Right ventricle myocardium inferior (tissue), 1 donor: ENCODE results near the gene STUB1. TPM values are rescaled to one million over a fixed set of nuclear protein-coding genes. Genes with fewer than 3 reads are reported as not detected.
"Not testable (repeated sequence)": the region's sequence is repeated elsewhere in the genome, so short reads cannot be mapped to it uniquely, and the experiment has no call there.

Experiments
- ATAC-seq: fragments of 200-7000 bp; cut with Tn5 transposase; one replicate; pipeline ENCODE4 v1.9.1; 2020; ENCODE audit warnings: mild to moderate bottlenecking, moderate library complexity
- DNase-seq: peaks from one replicate; pipeline ENCODE4 v3.0.0; 2021; ENCODE audit errors: missing footprints
- intact Hi-C: fragments of 100-400 bp; cut with DNase I; formaldehyde crosslinking; loops from one replicate; pipeline ENCODE4 v1.11.0; 2022
- total RNA-seq: library from RNA; stranded (reverse); fragmentation: NEBNext Ultra II Directional; extraction: Animal tissue kit (Norgen Biotek cat#: 25700); gene quantifications from one replicate; pipeline ENCODE4 v1.2.1, GENCODE V29; 2021
- donor health status: DM: no; HTN: yes; CAD: no; lungs with severe emphysema.

STUB1 gene
- total RNA-seq, 1 donor from 2014 or later = 120 TPM

DNA sequence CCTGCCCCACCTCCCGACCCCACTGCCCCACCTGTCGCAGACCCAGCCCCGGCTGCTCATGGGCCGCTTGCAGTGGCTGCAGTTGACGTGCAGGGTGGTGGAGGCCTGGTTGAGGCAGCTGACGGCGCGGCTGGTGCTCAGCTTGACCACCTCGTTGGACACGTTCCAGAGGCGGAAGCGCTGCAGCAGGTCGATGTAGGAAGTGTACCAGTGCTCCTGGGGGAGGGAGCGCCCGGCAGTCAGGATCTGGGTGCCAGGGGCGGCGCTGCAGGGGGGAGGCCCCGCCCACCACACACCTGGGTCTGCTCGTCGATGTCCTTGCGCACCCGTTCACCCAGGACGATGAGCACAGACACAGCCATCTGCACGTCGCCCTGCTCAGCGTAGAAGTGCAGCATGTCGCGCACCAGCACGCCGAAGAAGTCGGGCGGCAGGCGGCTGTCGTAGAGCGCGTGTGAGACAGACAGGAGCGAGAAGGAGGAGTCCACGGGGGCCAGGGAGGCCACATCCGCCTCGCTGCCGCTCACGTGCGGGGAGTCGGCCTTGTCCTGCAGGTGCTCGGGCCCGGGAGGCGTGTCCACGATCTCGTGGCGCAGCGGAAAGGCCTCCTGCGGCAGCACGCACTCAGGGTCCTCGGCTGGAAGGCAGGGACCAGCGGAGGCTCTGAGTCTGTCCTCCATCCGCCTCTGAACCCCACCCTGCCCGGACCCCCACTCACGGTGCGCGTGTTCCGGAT lies 4.9 kb downstream of the STUB1 start:
- intact Hi-C loops = loop anchor here (5.0 to 10.0 kb wide), 2 partner anchors 37 to 1650 kb away; partner anchors contain the start of gene ANTKMT
- ATAC-seq (no peak), DNase-seq (no peak)

DNA sequence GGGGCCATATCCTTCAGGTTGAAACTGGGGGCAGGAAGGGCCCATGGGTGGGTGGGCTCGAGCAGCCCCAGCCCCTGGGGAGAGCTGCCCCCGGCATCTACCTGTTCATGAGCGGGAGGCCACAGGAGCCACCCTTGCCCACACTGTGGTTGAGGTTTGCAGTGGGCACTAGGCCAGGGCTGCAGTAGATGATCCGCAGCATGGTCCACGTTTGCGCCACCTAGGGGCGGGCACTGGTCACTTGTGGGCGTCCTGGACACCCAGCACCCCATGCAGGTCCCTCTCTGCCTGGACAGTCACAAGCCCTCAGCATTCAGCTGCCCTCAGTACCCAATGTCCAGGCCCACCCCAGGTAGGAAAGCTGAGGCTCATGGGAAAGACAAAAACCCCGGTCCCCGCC lies 5.8 kb downstream of the STUB1 start:
- no peak for ATAC-seq
- DNase-seq = no peak
- intact Hi-C loops = loop anchor here (5.0 to 10.0 kb wide), 2 partner anchors 36 to 1649 kb away; partner anchors contain the start of gene ANTKMT

DNA sequence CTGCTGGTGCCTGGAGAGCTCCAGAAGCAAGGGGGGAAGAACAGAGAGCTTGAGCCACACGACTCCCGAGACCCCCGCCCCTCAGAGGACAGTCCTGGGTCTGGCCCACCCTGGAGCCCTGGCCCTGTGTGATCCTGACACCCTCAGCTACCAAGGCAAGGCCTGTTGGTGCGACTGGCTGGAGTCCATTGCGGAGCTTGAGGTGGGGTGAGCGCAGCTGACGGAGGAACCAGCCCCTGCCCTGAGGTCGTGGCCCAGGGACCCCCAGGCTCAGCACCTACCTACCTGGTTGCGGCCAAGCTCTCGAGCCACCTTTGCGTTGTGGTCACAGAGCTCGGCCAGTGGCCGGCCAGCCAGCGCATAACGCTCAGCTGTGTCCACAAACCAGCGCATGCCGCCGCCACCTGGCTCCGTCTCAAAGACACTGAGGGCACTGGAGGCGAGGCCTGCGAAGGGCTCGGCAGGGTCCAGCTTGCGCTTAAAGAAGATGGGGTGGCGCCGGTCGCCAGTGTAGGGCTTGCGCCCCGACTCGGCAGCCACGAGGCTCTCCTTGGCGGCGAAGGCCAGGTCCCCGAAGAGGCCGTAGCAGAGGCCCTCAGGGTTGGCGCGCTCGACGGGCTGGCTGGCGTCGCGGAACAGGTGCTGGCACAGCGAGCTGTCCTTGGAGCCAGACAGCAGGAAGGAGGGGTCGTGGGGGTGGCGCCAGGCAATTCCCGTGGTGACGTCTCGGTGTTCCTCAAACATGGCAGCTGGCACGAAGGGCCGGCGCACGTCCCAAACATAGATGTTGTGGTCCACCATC lies 6.5 kb downstream of the STUB1 start:
- no peak for DNase-seq
- intact Hi-C loops = loop anchor here (5.0 to 10.0 kb wide), 2 partner anchors 36 to 1648 kb away; partner anchors contain the start of gene ANTKMT
- ATAC-seq = no peak

DNA sequence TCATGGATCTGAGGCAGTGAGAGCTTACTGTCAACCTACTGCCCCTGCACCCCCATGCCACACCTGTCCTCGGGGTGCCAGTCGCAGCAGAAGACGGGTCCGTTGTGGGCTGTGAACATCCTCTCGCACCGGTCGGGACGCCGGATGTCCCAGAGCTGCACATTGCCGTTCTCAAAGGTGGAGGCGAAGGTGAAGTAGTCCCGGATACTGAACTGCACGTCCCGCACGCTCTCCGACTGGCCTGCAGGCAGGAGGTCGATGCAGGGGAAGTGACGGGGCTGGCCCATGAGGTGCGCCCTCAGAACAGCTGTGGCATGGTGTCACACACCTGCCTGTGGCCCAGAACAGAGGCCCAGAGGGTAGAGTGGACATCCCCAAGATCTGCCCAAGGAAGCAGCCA lies 7.3 kb downstream of the STUB1 start:
- DNase-seq (no peak), ATAC-seq (no peak)
- intact Hi-C loops = loop anchor here (5.0 to 10.0 kb wide), 2 partner anchors 35 to 1647 kb away; partner anchors contain the start of gene ANTKMT

DNA sequence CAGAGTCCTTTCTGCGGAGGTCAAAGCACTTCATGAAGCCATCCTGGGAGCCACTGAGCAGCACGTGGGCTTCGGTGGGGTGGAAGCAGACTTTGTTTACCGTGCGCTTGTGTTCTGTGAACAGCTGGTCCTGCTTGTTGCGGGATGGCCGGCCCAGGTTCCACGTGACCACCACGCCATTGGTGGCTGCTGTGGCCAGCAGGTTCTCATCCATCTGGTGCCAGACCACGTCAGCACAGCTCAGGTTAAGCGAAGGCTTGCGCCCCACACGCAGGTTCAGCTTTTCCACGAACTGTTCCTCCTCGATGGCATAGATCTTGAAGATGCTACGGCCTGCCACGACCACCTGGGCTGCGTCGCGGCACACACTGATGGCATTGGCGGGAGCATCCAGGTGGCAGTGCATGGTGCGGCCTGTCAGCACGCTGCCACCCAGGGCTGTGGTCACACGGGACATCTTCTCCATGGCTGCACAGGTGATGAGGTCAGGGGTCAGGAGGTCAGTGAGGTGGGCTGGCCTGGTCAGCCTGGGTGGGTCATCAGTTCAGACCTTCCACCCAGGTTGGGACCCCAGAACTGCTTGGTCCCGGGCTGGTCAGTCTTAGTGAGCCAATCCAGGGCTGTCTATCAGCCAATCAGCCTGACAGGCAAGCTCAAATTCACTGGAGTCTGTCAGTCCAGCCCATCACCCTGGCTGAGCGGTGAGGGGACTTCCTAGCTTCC lies 9.1 kb downstream of the STUB1 start:
- intact Hi-C loops = loop anchor here (5.0 to 10.0 kb wide), 2 partner anchors 33 to 1645 kb away; partner anchors contain the start of gene ANTKMT
- DNase-seq (no peak), ATAC-seq (no peak)

DNA sequence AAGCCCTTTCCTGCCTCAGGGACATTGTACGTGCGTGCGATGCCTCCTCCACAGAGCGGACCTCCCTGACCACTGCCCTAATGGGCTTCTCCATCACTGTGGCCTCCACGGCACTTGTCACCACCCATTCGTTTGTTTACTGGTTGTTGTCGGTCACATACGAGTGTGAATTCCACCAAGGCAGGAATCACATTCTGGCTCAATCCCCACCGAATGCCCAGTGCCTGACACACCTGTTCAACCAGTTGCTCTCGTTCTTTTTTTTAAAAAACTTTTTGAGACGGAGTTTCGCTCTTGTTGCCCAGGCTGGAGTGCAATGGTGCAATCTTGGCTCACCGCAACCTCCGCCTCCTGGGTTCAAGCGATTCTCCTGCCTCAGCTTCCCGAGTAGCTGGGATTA lies 11.0 kb downstream of the STUB1 start:
- ATAC-seq, DNase-seq, intact Hi-C loops: not testable (repeated sequence)

DNA sequence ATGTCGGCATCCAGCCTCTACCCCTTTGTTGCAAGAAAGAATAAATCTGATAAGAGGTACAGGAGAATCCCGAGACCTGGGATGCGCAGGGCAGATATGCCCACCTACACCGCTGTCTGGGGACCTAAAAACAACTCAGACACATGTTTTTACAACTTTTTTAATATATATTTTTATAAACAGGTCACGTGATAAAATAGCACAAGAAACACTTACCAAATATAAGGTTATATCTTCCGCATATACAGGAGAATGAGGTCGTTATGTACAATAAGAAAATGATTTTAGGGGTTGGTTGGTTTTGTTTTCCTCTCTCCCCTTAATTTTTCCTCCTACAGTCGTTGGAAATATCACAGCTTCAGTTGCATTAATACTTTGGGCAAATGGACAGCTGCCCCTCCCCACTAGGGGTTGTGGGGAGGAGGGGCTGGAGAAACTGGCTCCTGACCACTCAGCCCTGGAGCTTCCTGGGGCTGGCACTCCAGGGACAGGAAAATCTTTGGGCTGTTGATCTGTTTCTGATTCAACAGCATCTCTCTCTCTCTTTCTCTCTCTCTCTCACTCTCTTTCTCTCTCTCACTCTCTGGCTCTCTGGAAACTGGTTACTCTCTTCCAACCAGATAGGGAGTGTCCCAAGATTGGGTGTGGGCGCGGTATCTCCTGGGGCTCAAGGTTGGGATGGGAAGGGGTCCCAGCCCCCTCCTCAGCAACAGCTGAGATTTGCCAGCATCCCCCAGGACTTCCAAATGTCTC lies 12.3 kb downstream of the STUB1 start:
- DNase-seq (no peak), ATAC-seq (no peak)
- intact Hi-C loops = no loop called here

DNA sequence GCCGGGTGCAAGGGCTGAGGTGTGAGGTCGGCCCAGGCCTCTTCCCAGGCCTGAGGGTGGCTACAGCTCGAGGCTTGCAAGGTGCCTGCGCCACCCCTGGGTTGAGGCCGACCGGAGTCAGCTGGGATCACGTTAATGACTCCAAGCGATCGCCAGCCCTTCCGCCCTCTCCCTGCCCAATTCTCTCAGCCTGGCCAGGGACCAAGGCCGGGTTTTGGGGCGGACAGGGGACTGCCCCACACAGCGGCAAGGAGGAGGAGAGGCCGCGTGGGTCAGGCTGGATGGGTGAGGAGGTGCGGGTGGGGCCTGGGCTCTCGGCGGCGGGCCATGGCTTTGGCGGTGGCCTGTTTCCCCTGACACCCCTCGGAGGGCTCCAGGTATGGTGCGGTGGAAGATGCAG lies 13.2 kb downstream of the STUB1 start:
- DNase-seq = no peak
- intact Hi-C loops = no loop called here
- no peak for ATAC-seq

DNA sequence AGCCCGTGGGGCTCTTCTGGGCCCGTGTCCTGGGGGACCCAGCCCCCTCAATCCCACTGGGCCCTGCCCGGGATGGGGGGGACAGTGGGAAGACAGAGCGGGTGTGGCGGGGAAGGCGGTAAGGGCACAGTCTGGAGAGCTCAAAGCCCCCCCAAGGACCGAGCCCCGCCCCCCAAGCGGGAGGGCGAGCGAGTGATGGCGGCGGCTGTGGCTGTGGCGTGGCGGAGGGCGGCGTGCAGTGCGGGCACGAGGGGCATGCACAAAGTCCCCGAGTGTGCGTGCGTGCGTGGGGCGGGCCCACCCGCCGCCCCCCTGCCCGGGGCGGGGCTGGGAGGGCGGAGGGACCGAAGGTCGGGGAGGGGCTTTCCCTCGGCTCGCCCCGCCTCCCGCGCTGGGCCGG lies 13.6 kb downstream of the STUB1 start:
- DNase-seq (no peak), ATAC-seq (no peak)
- intact Hi-C loops = no loop called here

DNA sequence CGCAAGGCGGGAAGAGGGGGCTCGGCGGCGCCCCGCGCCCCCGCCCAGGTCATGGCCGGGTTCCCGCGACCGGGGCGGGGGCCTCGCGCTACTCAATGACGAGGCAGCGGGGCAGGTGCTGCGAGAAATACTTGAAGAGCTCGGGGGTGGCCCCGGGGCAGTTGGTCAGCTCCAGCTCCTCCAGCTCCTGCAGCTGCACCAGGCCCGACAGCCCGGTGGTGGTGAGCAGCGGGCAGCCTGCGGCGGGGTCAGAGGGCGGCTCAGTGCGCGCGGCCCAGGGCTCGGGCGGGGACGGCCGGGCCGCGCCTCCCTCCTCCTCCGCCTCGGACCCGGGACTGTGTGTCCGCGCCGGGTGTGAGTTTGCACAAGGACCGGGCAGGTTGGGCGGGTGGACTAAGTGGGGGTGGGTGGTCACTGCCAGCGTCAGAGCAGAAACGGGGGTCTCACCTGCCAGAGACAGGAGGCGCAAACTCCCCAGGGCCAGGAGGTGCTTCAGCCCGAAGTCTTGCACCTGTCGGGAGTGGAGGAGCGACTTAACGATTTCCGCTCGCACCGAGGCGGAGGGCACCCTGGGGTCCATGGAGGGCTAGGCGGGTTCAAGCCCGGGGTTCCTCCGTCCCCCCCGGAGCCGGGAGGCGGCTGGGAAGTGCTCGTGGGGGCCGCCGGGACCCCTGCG lies 14.1 kb downstream of the STUB1 start:
- ATAC-seq = no peak
- DNase-seq = no peak
- intact Hi-C loops = no loop called here

DNA sequence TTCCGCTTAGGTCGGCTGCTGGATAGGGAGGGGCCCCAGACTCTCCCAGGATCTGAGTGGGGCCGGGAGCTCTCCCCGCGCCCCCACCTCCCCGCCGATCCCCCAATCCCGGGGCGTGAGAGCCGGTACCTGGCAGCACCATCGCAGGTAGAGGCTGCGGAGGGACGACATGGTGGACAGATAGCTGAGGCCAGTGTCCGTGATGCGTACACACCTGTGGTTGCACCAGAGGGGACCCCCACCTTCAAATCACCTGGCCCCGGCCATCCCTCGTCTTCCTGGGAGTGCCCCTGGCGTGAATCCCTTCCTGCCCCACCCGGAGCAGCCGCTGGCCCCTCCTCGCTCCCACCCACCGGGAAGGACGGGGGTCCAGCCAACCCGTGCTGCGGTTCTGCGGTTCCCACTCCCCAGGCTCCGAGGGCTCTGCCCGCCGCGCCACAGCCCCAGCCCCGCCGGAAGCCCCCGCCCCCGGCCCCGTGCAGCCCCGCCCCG lies 14.7 kb downstream of the STUB1 start:
- ATAC-seq = no peak
- DNase-seq = no peak
- intact Hi-C loops = no loop called here

DNA sequence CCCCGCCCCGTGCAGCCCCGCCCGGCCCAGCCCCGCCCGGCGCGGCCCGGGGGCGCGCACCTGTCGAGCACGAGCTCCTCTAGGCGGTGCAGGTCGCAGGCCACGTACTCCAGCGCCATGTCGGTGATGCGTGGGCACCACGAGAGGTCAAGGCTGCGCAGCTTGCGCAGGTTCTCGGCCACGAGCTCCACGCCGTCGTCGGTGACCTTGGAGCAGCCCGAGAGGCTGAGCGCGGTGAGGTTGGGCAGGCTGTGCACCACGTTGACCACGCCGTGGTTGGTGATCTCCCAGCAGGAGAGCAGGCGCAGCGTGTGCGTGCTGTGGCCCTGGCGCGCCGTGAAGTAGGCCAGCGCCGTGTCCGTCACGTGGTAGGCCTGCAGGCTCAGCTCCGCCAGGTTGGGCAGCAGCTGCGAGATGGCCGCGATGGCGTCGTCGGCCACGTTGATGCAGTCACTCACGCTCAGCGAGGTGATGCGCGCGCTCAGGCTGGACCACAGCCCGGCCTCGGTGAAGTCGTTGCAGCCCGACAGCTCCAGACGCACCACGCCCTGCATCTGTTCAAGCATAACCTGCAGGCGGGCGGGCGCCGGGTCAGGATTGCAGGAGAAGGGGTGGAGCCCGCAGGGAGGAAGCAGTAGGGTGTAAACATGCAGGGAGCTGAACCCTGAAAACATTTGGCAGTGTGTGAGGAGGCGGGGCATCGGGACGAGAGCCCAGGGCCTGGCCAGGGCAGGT lies 15.3 kb downstream of the STUB1 start:
- DNase-seq = no peak
- intact Hi-C loops = no loop called here
- no peak for ATAC-seq

DNA sequence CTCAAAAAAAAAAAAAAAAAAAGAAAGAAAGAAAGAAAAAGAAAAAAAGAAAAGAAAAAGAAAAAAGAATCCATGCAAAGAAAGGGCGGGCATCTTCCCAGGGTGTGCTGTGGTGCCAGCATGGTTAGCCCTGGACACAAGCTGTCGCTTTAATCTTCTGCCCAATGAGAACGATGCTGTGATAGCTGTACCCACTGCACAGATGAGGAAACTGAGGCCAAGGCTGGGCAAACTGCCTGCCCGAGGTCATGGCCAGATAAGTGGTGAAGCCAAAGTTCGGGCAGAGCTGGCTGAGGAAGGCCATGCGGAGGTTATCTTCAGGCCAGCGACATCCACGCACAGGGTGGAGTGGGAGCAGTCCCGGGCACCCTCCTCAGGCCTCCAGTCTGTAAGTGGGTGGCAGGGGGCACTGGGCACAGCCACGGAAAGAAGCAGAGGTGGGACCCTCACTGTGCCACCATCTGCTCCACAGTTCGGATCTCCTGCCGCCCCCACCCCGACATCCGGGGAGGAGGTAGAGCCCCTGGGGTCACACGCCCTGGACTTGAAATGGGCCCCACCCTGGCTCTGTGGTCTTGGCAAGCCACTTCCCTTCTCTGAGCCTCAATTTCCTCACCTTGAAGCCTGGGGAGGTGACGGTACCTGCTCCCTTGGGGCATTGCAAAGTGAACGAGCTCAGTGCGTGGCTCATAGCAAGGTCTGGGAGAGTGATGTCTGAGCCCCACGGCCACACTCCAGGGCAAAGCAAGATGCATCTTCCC lies 18.9 kb downstream of the STUB1 start:
- ATAC-seq = no peak
- DNase-seq = no peak
- intact Hi-C loops = no loop called here

DNA sequence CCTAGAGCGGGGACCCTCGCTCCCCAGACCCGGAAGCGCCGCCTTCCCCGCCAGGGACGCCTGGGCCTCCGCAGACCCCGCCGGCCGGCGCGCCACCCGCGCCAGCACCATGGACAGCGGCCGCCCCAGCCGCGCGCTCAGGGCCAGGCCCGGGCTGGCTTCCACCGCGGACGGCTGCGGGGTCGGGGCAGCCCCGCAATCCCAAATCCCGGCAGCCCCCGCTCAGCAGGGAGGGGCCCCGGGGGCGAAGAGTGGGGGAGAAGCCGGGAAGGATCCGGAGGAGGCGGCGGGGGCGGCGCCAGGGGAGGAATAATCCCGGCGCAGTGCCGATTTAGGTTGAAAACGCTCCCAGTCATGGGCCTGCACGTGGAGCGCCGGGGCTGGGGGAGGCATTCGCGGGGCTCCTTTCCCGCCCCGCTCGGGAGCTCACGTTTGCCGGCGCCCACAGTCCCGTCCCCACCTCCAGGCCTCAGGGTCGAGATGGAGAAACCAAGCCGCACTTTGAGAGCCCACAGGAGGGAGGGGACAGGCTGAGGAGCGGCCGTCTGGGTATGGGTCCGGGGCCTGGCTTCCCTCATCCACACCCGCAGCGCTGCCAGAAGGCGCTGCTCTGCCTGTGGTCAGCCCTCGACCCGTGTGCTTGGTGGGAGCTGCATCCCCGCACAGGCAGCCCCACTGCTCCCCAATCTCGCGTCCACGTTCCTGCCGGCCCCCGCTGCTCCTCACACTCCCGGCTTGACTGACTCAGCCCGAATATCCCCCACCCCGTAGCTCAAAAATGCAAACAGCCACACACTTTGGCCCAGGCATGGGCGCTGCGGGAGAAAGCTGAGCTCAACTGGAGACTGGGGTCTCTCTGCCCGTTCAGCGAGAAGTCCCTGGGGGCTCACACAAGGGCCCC lies 20.7 kb downstream of the STUB1 start:
- DNase-seq = no peak
- no peak for ATAC-seq

DNA sequence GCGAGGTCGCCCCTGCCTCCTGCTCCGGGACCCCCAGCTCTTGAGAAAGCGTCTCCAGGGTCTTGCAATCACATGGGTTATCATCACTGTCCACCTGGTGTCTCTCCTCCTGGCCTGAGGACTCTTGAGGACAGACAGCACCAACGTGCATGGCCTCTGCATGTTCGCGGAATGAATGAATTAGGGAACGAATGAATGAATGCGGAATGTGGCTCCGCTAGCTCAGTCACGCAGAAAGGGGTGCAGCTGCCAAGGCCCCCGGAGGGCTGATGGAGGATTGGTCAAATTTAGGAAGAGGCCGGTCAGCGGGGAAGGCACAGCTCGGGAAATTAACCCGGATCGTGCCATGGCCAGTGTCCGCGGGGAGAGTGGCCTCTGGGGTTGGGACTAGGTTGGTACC lies 22.1 kb downstream of the STUB1 start:
- ATAC-seq (no peak), DNase-seq (no peak)
- intact Hi-C loops = no loop called here

More for the DNA sequence above, 20.7 kb downstream of the STUB1 start:
- intact Hi-C loops = no loop called here

DNA sequence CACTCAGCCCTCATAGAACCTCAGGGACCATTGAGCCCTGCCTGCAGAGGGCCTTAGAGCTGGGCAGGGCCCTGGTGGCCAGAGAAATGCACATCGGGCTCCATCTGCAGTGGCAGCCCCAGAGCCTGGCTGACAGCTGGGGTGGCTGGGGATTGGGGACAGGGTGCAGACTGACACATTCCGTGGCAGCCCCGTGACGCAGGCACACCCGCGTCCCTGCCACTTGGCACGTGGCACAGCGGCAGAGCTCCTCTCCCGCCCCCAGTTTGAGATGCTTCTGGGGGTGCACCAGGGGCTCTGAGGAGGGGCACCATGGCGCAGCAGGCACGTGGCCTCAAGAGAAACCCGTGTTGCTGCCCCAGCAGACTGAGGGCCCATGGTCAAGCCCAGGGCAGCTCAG lies 23.2 kb downstream of the STUB1 start:
- ATAC-seq (no peak), DNase-seq (no peak)
- intact Hi-C loops = no loop called here
